Endothelial cell of umbilical vein (primary cell): ENCODE data around the gene RSPO3. TPM values are rescaled to one million over a fixed set of nuclear protein-coding genes. Genes with fewer than 3 reads are reported as not detected.

Source experiments
- BruUV-seq: library from RNA; stranded (reverse); fragments of 400-500 nt; replicated peaks from 2 replicates; lab custom pipeline; 2021; lab: Mats Ljungman, UMichigan
- CTCF ChIA-PET: fragments of 300-600, 350-600 bp; sonication (Branson Sonifier 250); formaldehyde crosslinking; loops from one replicate; lab custom pipeline; 2021; ENCODE audit warnings: antibody characterized with exemption, inconsistent platforms; lab: Charles Lee
- POLR2A ChIA-PET: fragments of 300-600, 350-600 bp; sonication (Branson Sonifier 250); formaldehyde crosslinking; loops from one replicate; lab custom pipeline; 2021; ENCODE audit warnings: antibody characterized with exemption, inconsistent platforms; lab: Charles Lee
- DNase-seq: peaks from one replicate; pipeline ENCODE4 v3.0.0-alpha.2; 2011; ENCODE audit warnings: low read depth, low spot score
- FAIRE-seq: peaks from 2 replicates; lab custom pipeline; 2011; peaks lifted over from hg19 to GRCh38; lab: Jason Lieb, UNC
- H2AFZ ChIP-seq: 2 replicates; pipeline ENCODE4 v1.6.0; 2012; ENCODE audit warnings: low read depth, low read length, control low read depth, inconsistent platforms
- H3K27ac ChIP-seq: 2 replicates; pipeline ENCODE4 v1.5.1; 2011; ENCODE audit warnings: low read depth, mild to moderate bottlenecking, control low read depth, low read length, moderate library complexity; ENCODE audit not compliant: insufficient read depth
- H3K27me3 ChIP-seq, 2 experiments: 2 replicates each; pipeline versions ENCODE4 v1.6.0 to v1.6.1; 2011; ENCODE audit warnings: low read length in 2 of 2, mixed read lengths in 1 of 2; ENCODE audit not compliant: control insufficient read depth in 2 of 2, insufficient read depth in 2 of 2
- H3K36me3 ChIP-seq, 2 experiments: 2 replicates in 1 of 2; 3 replicates in 1 of 2; pipeline ENCODE4 v1.5.1; 2011; ENCODE audit warnings: low read length in 2 of 2, mild to moderate bottlenecking in 1 of 2, moderate library complexity in 1 of 2; ENCODE audit not compliant: control insufficient read depth in 2 of 2, insufficient read depth in 2 of 2; ENCODE audit errors: extremely low read depth in 1 of 2
- H3K4me1 ChIP-seq: 3 replicates; pipeline ENCODE4 v1.5.1; 2011; ENCODE audit warnings: mild to moderate bottlenecking, low read length; ENCODE audit not compliant: control insufficient read depth, insufficient read depth; ENCODE audit errors: extremely low read depth
- H3K4me2 ChIP-seq: 2 replicates; pipeline ENCODE4 v1.6.1; 2011; ENCODE audit warnings: low read length, control low read depth, mixed read lengths; ENCODE audit not compliant: insufficient read depth
- H3K4me3 ChIP-seq, 3 experiments: fragments of 200-600 bp in 1 of 3; sonication (generic), shearing (Covaris generic) in 1 of 3; replicated peaks in 1 of 3; 2 replicates each; pipeline ENCODE4 v1.5.1; 2011 to 2016; ENCODE audit warnings: control low read depth in 3 of 3, low read length in 3 of 3, mild to moderate bottlenecking in 2 of 3, inconsistent platforms in 1 of 3, low read depth in 1 of 3, moderate library complexity in 1 of 3; ENCODE audit not compliant: insufficient read depth in 1 of 3
- H3K79me2 ChIP-seq: 2 replicates; pipeline ENCODE4 v1.6.0; 2012; ENCODE audit warnings: low read length, inconsistent platforms; ENCODE audit not compliant: control insufficient read depth, insufficient read depth
- H3K9ac ChIP-seq: replicated peaks from 2 replicates; pipeline ENCODE3; 2011; ENCODE audit warnings: low read length, control low read depth; ENCODE audit not compliant: insufficient read depth; ENCODE audit errors: extremely low read depth
- H3K9me1 ChIP-seq: replicated peaks from 3 replicates; pipeline ENCODE4 v1.6.0; 2011; ENCODE audit warnings: mild to moderate bottlenecking, low read length; ENCODE audit not compliant: control insufficient read depth, insufficient read depth; ENCODE audit errors: extremely low read depth
- H3K9me3 ChIP-seq: replicated peaks from 2 replicates; pipeline ENCODE4 v1.5.1; 2012; ENCODE audit warnings: low read length, inconsistent platforms; ENCODE audit not compliant: control insufficient read depth, insufficient read depth
- H4K20me1 ChIP-seq: replicated peaks from 2 replicates; pipeline ENCODE3; 2011; ENCODE audit warnings: mild to moderate bottlenecking, low read length; ENCODE audit not compliant: control insufficient read depth, insufficient read depth; ENCODE audit errors: extremely low read depth
- CTCF ChIP-seq, 2 donors: IDR thresholded peaks; 1 replicate in 1 of 2; 2 replicates in 1 of 2; pipeline ENCODE4 v1.5.1; 2011; ENCODE audit warnings: low read length in 2 of 2, mild to moderate bottlenecking in 2 of 2, moderate library complexity in 2 of 2, control low read depth in 1 of 2, inconsistent platforms in 1 of 2, low read depth in 1 of 2; ENCODE audit not compliant: insufficient read depth in 1 of 2; ENCODE audit errors: extremely low read depth in 1 of 2
- EZH2 ChIP-seq: IDR thresholded peaks from 2 replicates; pipeline ENCODE4 v1.6.1; 2012; ENCODE audit warnings: borderline replicate concordance, low read depth, mild to moderate bottlenecking, moderate library complexity, low read length, inconsistent platforms; ENCODE audit not compliant: severe bottlenecking
- FOS ChIP-seq: IDR thresholded peaks from 2 replicates; pipeline ENCODE4 v1.6.1; 2011; ENCODE audit warnings: mild to moderate bottlenecking, low read length, moderate library complexity, borderline replicate concordance; ENCODE audit not compliant: insufficient read depth
- GATA2 ChIP-seq: IDR thresholded peaks from 2 replicates; pipeline ENCODE4 v1.7.0; 2011; ENCODE audit warnings: low read depth, mild to moderate bottlenecking, moderate library complexity, mixed read lengths, low read length; ENCODE audit not compliant: insufficient read length, insufficient read depth
- JUN ChIP-seq: IDR thresholded peaks from 2 replicates; pipeline ENCODE4 v1.6.1; 2011; ENCODE audit warnings: borderline replicate concordance, low read depth; ENCODE audit not compliant: insufficient read length, insufficient read depth
- MYC ChIP-seq: IDR thresholded peaks from one replicate; pipeline ENCODE4 v1.6.1; 2011; ENCODE audit warnings: mild to moderate bottlenecking, low read depth, low read length
- POLR2A ChIP-seq: IDR thresholded peaks from 2 replicates; pipeline ENCODE4 v1.6.1; 2012; ENCODE audit warnings: low read depth, mild to moderate bottlenecking, control low read depth, low read length
- POLR2AphosphoS5 ChIP-seq: IDR thresholded peaks from 2 replicates; pipeline ENCODE4 v1.6.1; 2012; ENCODE audit warnings: low read depth, mild to moderate bottlenecking, control low read depth, low read length, moderate library complexity; ENCODE audit not compliant: insufficient read depth
- dilution Hi-C: fragments of 300-500 bp; cut with MboI; formaldehyde crosslinking; loops from one replicate; pipeline ENCODE4 v1.15.0; 2019; ENCODE audit warnings: low sequenced_read_pairs; ENCODE audit not compliant: extremely low pct_ligation_motif_present
- intact Hi-C: fragments of 100-400 bp; cut with micrococcal nuclease; formaldehyde crosslinking; loops from one replicate; pipeline ENCODE4 v1.10.0; 2022
- polyA plus RNA-seq, 4 experiments: library from polyadenylated mRNA; depleted of rRNA in 3 of 4; stranded (reverse) in 3 of 4; unstranded in 1 of 4; fragments of >200 nt; gene quantifications; 2 replicates each; pipeline versions ENCODE4 v1.2.1 to v1.2.3, GENCODE V29; 2011 to 2012; ENCODE audit warnings: missing spikeins in 1 of 4
- total RNA-seq: library from RNA; stranded (reverse); gene quantifications from 2 replicates; pipeline ENCODE4 v1.2.3, GENCODE V29; 2021
- TF ChIP-seq, protein P1 (sequence below): IDR thresholded peaks from 2 replicates; pipeline ENCODE4 v1.6.1; 2011; ENCODE audit not compliant: insufficient read depth, insufficient read length

Gene RSPO3
- total and polyA plus RNA-seq, 2 donors (not counting 3 experiments of a cell fraction or from before 2014, with no cell fraction given), result 1.8 to 11.1 TPM

DNA sequence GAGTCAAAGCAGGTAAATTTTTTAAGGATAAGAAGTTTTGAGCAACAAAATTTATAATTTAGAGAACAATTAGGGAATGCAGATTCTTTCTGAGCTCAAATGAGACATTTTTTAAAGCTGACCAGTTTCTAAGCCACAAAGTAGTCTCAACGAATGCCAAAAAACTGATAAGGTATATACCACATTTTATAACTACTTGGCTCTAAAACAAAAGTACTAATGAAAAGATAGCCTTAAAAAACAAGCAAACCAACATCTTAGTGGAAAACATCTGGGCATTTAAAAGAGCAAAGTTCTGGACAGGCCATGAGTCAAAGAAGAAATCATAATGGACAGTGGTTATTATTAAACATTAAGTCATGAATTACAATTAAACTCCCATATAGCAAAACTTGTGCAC, 125.0 kb downstream of the RSPO3 start:
- POLR2A ChIA-PET, result no interaction called here
- CTCF ChIA-PET, result interaction anchor here (2.3 kb wide), 1 partner anchor 23 kb away, joined by 9 read pairs; the partner anchor contains the start of gene RNF146
- H3K27ac ChIP-seq, result no peak overlapping the region
- no peaks in the 10 kb centered on the region for H3K36me3 ChIP-seq
- dilution Hi-C loops (no loop called here), intact Hi-C loops (no loop called here)
- no peaks in the 10 kb centered on the region for H4K20me1 ChIP-seq
- TF ChIP-seq FOS (no peak), POLR2A (no peak), EZH2 (no peak), JUN (no peak), POLR2AphosphoS5 (no peak), GATA2 (no peak), MYC (no peak), CTCF (IDR thresholded peaks at IDR 0.05; ENCODE audit: extremely low read depth in 1 of 2, insufficient read depth in 1 of 2, low read depth in 1 of 2, low read length in 2 of 2) (no peak)
- TF ChIP-seq, protein P1, sequence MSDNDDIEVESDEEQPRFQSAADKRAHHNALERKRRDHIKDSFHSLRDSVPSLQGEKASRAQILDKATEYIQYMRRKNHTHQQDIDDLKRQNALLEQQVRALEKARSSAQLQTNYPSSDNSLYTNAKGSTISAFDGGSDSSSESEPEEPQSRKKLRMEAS, result no peak
- H3K9me1 ChIP-seq, result no peaks in the 10 kb centered on the region
- H3K9ac ChIP-seq, result no peak overlapping the region
- no peaks in the 10 kb centered on the region for H3K4me1 ChIP-seq
- H3K4me2 ChIP-seq, result no peak overlapping the region
- no peak for FAIRE-seq
- H3K27me3 ChIP-seq, result no peaks in the 10 kb centered on the region
- BruUV-seq, result no TSS peak
- no peak for DNase-seq
- H3K4me3 ChIP-seq, result no peak overlapping the region
- H3K79me2 ChIP-seq, result no peaks in the 10 kb centered on the region
- H2AFZ ChIP-seq, result no peak overlapping the region
- no peaks in the 10 kb centered on the region for H3K9me3 ChIP-seq

Other genes starting within 250 kb of the RSPO3 start
- 43.8 and 48.1 TPM in 2 replicates for gene RNF146, start 148.2 kb downstream of the RSPO3 start, total RNA-seq
- 29.2 and 37.5 TPM in 2 replicates for gene RNF146, start 148.2 kb downstream of the RSPO3 start, polyA plus RNA-seq
- 36.7 and 36.8 TPM in 2 replicates for gene ECHDC1, start 224.9 kb downstream of the RSPO3 start, total RNA-seq
- 5.1 and 8.1 TPM in 2 replicates for gene ECHDC1, start 224.9 kb downstream of the RSPO3 start, polyA plus RNA-seq